GM18526 (cell line): Measurements from ENCODE around the gene RIMS1.

Source experiments
- POLR2A ChIP-seq: IDR thresholded peaks from 3 replicates; pipeline ENCODE4 v1.6.1; 2011; ENCODE audit not compliant: insufficient read length; ENCODE audit errors: extremely low read depth

RIMS1 gene

DNA sequence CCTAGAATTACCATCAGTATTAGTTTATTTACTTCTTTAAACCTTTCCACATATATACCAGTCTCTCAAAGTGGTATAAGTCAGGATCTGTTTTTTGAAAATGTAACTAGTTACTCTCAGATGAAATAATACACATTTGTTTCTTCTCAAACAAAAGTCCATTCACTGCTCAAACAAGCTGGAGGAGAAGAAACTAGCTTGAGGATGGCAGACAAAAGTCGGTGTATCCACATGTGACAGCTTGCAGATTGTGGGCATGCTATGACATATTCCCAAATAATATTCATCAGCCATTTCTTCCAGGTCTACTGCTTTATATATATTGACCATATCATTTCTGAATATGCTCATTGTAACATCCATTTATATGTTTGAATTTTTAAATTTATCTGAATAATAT lies 538.1 kb downstream of the RIMS1 start:
- no peak for TF ChIP-seq POLR2A

DNA sequence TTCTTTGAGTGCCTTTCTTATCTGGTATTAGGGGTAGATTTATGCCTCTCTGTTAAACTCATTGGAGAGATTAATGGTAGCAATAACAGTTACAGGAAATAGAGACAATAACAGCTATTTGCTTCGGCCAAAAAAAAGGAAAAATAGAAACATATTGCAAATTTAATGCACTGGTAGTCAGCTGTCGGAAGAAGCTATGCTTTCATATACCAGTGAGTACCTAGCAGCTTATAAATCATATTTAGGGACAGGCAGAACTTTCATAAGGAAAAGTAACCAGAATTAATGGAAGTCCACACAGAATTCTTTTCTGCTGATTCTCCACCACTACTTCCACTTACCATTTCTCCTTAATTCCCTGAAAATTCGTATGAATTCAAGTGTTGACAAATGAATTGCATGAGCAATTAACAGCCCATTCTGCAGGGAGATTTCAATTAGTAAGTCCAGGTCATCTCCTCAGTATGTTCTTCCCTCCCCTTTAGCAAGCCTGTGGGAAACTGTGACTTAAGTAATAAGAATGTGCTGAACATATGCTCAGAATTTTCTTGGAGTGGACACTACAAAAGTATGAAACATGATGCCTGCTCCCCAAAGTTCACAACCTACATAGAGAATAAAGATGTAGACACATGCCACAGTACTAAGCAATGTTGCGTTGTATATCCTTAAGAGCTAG lies 538.8 kb downstream of the RIMS1 start:
- no peak for TF ChIP-seq POLR2A

DNA sequence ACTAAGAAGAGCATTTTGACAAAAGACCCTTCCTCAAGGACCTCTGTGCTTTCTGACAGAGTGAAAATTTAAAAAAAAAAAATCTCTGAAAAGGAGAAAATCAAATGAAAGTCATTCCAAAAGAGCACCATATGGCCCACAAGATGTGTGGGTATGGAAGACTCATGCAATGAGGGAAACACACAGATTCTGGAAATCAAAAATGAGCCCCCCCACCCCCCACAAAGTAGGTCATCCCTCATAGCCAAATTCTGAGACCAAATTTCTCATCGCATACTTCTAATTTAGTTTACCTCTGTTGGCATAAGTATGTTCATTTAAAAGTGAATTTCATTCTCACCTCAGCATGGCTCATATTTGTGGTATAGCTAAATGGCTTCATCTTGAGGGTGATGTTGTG lies 554.3 kb downstream of the RIMS1 start:
- TF ChIP-seq POLR2A = no peak

DNA sequence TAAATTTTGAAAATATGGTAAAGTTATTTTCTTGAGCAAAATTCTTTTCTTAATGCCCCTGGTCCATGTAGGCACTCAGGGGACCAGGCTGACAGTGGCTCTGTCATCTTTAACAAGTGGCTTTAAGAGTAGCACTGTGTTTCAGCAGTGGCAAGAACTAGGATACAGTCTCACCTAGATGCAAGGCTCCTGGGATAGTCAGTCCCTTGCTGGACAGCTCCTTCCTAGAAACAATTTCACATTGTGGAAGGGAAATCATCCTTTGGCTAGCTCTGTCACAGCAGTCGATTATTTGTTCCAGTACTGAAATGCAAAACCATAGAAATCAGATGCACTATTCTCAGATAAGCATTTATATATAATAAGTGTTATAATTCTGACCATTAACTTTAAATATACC lies 560.1 kb downstream of the RIMS1 start:
- TF ChIP-seq POLR2A = no peak
